Eye (tissue), 1 donor: ENCODE measurements around the gene JARID2.
"Not testable (repeated sequence)": the region's sequence is repeated elsewhere in the genome, so short reads cannot be mapped to it uniquely, and the experiment has no call there.

Experiments
- DNase-seq: peaks from one replicate; pipeline ENCODE4 v3.0.0-alpha.2; 2015

The JARID2 gene

DNA sequence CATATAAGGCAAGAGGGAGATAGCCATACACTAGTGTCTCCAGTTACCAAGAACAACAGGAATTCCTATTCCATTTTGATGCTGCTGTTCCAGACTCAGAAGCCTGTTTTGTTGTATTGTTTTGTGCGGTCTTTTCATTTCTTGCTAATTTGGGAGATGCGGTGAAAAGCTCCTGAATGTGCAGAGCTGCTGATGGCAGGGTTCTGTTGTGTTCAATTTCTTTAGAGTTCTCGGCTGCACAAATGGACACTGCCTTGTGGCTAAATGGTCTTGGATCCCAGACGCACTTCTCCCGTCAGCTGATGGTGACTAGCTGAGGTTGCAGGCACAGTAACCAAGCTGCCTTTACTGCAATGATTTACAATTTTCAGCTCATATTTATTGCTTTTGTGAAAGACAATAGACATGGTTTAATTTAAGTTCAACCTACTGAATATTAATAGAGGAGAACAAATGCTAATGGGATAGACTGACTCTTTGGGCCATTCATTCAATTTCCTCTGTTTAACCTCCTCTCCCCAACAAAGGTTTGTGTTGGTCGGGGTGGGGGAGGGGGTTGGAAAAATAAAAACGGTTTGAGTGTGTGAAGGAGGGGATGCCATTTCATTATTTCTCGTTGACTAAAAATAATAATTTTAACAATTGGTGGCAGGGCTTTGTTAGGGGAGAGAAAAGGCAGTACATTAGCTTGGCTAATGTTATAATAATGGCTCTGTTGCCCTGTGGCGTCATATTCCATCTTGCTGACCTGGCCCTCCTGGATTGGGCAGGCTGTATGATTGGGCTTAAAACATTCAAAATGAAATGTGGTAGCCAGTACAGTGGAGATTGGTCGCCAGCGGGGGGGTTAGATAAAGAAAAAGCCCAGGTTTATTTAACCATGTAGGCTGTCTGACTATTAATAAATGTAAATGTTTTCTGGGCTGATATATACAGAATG is 159.5 kb downstream of the JARID2 start:
- no peak for DNase-seq

DNA sequence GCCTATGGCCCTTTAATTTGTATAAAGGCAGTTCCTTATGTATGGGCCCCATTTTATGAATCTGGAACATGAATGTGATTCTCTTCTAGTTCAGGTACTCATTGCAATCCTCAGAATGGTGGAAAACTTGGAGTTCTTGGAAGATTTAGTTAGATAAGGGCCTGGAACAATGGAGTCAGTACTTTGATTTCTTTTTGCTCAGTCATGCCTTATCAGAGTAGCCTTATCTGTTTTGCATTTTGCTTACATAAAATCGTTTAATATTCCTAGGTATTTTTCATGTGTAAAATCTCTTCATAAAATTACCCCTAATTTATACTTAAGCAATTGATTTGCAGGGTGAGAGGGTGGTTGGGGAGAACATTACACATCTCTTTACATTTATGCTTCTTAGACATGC is 160.6 kb downstream of the JARID2 start:
- DNase-seq: no peak

DNA sequence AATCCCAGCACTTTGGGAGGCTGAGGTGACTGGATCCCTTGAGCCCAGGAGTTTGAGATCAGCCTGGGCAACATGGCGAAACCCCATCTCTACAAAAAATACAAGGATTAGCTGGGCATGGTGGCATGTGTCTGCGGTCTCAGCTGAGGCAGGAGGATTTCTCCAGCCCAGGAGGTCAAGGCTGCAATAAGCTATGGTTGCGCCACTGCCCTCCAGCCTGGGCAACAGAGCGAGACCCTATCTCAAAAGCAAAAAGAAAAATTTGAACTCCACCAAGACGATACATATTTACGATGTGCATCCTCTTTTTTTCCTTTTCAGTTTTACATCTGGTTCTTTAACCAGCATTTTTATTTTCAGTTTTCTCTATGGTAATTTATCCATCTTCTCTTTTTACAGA is 162.1 kb downstream of the JARID2 start:
- no peak for DNase-seq

DNA sequence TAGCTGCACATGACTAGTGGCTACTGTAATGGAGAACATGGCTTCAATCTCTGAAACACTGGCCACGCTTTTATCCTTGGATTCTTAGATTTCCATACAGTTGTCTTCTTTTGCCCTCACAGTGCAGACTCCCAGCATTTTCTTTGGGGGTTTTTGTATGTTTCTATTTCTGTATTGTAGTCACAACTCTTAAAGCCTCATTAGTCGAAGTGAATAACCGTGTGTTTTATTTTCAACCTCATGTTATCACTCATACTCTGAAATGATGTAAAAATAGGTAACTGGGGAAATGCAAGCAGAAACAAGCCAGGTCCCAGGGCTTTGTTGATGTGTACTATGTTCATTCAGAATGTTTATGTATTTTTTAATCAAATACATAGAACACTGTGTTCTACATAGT is 162.9 kb downstream of the JARID2 start:
- no peak for DNase-seq

DNA sequence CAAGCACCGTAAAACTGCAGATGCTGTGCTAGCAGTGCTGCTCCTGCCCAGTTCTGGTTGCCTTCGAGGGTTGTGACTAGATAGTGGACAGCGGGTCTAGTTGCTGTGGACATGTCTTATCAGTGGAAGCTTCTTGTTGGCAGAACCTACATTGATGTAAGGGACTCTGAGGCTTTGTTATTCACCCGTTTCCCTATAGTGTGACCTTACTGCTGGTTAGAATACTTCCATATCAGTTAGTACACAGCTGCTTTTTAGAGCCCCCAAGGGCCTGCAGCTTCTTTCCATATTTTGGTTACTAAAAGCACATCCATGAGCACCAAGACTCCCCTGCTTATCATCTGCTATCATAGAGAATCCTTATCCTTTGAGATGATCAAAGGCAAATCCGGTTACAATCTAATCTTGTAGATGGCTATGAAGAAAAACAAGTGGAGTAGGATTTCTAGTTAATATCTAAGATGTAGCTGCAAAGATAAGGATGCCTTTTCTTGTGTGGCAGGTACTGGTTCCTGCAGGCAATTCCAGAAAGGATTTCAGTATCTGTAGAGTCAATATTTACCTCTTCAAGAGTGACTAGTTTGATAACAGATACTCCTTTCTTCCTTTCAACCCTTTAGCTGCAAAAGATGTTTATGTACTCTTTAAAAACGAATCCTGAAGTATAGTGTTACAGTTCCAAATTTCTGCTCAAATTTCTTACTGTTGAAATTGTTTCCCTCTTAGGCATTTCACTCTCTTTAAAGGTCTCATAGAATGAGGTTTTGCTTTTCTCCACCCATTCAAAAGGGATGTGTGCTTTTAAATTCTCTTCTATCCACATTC is 163.6 kb downstream of the JARID2 start:
- DNase-seq: no peak

DNA sequence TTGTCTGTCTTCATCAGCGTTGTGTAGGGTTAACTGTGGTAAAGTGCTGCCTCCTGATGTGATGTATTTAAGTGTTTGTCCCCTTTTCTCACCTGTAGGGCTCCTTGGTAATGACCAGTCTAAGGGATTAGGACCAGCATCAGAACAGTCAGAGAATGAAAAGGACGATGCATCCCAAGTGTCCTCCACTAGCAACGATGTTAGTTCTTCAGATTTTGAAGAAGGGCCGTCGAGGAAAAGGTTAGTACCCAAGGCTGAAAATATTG is 164.2 kb downstream of the JARID2 start:
- DNase-seq: no peak

DNA sequence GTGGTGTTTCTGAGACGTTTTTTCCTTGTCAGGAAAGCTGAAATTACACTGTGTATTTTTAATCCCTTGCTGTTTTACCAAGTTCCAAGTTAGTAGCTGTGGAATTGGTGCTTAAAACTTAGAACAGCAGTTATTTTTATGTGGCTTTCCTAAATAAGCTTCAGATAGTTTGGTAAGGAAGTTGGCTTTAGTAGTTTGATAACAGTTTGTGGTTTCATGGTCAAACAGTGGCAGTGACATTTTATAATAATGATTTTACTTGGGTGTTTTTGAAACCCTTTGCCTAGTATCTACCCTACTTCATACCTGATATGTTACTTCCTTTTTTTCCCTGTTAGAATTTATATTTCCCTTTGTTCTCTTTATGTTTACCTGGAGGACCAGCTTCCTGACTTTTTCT is 164.9 kb downstream of the JARID2 start:
- no peak for DNase-seq

DNA sequence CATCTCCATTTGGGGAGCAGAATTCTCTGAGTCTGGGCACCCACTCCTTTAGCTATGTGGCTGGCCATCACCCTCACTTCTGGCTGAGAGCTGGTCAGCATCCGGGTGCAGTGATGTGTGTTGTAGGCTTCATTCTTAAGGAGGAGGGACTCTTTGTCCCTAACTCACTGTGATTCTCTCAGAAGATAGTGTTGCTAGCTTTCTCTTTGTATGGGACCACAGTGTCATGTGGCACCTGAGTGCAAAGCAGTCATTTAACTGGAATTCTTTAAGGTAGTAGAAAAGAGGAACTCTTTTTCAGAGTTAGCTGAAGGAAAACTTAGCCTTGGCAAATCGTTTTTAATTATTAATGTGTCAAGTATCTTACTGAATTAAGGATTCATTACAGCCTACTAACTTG is 165.9 kb downstream of the JARID2 start:
- DNase-seq: no peak

DNA sequence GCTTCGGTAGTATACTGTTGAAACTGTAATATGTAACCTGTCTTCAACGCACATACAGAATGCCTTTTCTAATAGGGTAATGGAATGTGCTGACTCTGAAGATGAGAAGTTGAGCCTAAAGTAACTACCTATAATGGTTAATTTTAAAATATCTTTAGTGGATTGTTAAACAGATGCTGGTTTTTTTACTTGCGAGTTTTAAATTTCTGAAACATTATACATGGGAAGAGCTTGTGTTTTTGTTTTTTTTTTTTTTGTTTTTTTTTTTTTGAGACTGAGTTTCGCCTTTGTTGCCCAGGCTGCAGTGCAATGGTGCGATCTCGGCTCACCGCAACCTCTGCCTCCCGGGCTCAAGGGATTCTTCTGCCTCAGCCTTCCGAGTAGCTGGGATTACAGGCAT is 166.9 kb downstream of the JARID2 start:
- no peak for DNase-seq

DNA sequence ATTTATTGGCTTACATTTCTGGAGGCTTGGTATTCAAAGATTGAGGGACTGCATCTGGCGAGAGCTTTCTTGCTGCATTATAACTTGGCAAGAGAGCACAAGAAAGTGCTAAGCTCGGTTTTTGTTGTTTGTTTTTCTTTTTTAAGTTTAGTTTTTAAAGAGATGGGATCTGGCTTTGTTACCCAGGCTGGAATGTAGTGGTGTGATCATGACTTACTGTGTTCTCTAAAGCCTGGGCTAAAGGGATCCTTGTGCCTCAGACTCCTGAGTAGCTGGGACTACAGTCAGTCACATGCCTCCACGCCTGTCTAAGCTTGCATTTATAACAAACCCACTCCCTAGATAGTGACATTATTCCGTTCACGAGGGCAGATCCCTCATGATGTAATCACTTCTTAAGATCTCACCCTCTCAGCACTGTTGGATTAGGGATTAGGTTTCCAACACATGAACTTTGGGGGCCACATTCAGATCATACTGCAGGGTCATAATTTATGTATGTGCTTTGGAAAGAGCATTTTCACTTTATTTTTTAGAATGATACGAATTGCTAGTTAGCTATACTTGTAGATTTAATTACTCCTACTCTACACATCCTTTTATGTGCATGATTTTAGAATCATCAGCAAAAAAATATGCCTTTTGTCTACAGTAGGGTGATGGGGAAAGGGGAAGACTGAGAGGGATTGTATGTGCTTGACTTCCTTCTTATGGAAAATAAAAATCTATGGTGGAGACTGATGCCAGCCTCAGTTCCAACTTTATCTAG is 167.8 kb downstream of the JARID2 start:
- peak; percentile 62 for DNase-seq

DNA sequence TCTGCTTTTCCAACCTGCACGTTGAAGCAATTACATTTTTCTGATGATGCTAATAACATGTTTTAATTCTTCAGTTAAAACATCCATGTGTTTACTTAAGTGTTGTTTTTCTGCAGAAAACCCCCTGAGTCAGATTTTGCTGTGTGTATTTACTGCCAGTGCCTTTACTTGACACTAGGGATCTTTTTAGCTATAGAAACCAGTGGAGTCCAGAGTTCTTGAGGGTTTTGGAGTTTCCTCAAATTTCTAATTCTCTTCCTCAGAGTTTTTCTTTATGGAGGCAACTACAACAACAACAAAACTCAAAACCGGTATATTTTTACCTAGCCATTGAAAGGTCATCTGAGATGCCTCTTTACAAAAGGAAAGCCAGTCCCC is 168.4 kb downstream of the JARID2 start:
- no peak for DNase-seq

DNA sequence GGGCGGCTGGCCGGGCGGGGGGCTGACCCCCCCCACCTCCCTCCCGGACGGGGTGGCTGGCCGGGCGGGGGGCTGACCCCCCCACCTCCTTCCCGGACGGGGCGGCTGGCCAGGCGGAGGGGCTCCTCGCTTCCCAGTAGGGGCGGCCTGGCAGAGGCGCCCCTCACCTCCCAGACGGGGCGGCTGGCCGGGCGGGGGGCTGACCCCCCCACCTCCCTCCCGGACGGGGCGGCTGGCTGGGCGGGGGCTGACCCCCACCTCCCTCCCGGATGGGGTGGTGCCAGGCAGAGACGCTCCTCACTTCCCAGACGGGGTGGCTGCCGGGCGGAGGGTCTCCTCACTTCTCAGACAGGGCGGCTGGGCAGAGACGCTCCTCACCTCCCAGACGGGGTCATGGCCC is 169.8 kb downstream of the JARID2 start:
- not testable (repeated sequence) for DNase-seq

DNA sequence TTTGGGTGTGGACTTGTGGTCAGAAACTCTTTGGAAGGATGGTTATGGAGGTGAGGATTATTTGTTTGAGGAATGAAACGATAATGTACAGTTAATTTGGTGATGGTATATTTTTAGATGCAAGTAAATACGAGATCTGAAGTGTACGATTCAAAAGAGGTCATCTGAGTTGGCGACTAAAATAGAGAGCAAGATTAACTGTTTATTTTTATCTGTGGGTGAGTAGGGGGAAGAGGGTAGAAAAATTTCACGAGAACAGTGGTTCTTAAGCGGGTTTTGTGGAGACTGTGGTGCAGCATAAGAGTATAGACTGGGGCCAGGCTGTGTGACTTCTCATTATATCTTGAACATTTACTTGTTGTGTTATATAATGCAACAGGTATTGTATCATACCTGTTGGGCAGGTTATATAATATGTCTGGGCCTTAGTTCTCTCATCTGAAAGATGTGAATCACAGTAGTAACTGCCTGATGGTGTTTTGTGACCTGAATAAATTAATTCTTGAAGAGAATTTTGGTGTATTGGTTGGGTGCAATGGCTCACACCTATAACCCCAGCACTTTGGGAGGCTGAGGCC is 171.2 kb downstream of the JARID2 start:
- DNase-seq: no peak

DNA sequence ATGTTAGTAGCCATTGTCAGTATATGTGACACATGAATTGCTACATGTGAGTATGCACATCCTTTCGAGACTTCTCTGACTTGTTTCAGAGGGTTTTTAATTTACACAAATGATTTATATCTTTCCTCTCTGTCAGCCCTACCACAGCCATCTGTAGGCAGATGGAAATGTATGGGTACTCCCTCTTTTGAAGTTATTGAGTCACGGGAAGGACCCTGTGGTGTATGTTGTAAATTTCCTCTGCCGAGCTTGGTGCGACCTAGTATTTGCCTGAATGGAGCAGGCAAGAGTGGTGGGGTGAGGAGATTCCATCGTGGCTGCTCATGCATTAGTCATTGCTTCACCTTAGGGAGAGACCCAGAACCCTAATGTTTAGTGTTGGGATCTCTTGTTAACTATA is 171.9 kb downstream of the JARID2 start:
- no peak for DNase-seq

DNA sequence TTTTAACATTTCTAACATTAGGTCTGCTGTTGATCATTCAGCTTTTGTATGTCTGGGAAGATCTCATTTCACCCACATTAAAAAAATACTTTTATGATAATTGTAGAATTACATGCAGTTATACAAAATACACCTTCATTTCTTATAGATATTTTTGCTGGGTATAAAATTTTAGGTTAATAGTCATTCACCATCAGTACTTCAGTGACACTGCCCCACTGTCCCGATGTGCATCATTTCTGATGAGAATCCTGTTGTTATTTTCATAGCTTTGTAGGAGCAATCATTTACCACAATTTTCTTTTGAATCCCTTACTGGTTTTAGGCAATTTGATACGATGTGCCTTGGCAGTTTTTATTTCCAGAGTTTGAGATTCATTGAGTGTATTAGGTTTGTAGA is 173.6 kb downstream of the JARID2 start:
- DNase-seq: no peak

DNA sequence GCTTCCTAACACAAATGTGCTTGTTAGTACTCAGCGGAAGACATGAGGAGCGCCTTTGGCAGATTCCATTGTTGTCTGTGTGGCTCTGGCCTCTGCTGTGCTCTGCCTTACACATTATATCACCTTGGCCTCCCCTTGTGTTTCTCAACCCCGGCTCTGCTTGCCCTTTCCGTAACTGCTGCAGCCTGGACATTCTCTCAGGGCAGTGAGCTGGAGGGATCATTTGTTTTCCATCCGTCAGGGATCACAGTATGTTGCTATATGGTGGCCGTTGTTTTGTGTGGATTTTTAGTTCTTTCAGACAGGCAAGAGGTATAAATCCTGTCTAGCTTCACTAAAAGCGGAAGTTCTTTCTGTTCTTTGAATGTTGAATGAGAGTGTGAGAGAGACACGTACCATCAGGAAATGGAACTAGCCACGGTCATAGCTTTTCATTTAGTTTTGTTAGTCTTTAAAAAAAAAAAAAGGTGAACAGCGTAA is 175.1 kb downstream of the JARID2 start:
- DNase-seq: peak; percentile 26

DNA sequence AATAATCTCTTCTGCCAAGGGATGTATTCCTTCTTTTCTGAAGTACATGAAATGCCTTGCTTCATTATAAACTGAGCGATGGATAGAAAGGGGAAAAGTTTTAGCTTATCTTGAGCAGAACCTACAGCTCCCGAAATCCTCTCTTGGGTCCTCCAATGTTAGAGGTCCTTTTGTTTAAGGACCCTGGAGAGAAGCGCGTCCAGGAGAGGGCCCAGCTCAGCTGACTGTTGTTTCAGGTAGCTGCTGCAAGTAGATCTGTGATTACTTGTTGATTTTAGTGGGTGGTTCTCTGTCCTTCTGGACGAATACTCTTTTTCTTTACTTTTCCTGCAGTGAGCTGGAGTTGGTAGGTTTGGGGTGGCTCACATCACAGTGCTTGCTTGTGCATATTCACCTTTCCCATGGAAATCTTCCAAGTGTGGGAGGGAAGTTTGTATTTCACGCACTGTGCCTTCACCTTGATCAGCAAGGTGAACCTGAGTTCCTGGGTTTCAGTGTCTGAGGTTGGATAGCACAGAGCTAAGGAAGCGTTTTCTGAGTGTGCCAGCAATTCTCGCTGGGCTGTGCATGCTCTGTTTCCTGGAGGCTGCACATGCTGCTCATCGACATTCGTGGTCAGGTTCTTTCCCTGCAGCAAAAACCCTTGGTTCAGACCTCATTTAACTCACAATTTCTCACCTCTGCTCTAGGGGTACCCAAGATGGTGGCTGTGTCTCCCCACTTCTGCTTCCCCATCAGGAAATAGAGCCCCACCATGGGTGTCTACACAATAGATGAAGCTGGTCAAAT is 176.3 kb downstream of the JARID2 start:
- DNase-seq: no peak

DNA sequence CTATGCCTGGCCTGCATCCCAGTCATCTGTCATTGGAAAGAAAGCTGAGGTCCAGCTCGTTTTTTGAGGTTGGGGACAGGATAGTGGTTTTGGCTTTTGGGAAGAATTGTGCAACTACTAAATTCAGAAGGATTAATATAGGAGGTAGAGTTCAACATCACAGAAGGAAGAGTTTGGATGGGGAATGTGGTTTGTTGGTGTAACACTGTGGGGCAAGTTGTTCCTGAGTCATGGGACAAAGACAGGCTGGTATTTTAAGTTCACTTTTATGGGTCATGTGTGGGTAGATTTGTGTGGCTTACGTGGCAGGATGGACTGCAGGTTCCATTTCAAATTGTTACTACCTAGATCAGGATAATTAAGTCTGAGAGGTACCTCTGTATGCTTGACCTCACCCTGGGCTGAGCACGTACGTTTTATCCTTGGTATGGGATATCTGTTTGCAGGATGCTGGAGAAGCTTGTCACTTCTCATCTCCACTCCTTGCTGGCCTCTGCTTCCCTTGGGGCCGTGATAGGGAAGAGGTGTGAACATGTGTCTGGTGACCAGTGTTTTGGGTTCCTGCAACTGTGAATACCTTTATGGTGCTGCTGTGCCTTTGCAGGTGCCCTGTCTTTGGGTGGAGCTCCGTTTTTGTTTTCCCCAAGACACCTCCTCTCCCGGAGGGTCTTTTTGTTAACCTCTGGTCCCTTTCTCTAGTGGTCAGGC is 177.6 kb downstream of the JARID2 start:
- DNase-seq: no peak

DNA sequence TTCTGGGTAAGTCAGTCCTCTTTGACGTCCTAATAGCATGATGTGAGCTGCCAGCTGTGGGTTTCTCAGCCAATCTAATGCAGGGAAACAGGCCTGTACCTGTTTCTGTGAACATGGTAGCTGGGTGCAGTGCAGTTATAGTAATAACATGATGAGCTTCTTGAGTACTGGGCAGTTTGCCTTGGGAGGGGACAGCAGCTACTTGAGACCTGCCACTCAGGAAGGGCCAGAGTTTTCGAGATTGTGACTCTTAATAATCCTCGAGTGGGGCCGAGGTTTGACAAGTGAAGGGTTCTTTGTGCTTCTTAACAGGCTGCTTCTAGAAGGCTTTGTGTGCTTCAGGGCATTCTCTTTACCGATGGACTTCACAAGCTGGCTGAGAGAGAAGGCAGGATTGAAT is 180.1 kb downstream of the JARID2 start:
- no peak for DNase-seq

DNA sequence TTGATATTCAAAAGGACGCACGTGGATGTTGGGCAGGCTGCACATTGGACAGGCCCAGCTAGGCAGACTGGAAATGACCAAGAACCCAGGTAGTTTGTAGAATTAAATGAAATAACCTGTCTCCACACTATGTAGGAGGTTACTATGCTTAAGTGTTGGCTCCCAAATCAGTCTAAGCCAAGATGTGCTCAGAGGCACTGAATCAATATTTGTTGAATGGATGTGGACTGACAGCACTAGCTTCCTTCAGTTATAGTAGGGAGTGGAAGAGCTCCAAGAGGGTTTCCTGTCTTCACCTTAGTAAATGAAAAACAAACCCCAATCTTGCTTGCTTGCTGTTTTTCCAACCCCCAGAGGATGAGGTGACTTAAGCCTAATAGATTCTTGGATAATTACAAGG is 180.5 kb downstream of the JARID2 start:
- DNase-seq: no peak

DNA sequence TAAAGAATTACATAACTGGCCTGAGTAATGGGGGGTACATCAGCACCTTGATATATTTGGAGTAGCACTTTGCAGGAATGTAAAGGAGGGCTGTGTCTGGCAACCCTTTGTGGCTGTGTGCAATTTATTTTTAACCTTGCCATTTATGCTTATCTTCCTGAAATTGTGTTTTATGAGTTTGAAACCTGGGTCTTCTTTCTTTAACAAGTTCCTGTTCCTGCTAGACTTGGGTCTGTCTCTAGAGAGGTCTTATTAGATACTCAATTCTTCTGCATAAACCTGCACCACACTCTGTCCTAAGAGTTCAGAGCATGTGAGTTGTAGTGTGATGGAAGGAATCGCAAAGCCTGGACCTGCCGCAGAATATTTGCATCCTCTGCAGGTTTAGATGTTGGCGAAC is 181.0 kb downstream of the JARID2 start:
- DNase-seq: no peak
